Kidney epithelial cell (primary cell): ENCODE data around the gene CCDC157. TPM values are rescaled to one million over a fixed set of nuclear protein-coding genes. Genes with fewer than 3 reads are reported as not detected.
A peak's percentile ranks its signal among the peaks of the same experiment; 100 is the strongest.

ENCODE experiments used
- DNase-seq: peaks from one replicate; pipeline ENCODE4 v3.0.0-alpha.2; 2010; ENCODE audit warnings: low read depth
- H3K27me3 ChIP-seq: 2 replicates; pipeline ENCODE4 v1.6.0; 2011; ENCODE audit warnings: low read length; ENCODE audit not compliant: control insufficient read depth, insufficient read depth
- H3K36me3 ChIP-seq: 2 replicates; pipeline ENCODE4 v1.5.1; 2011; ENCODE audit warnings: low read length; ENCODE audit not compliant: control insufficient read depth, insufficient read depth
- H3K4me3 ChIP-seq: 2 replicates; pipeline ENCODE4 v1.5.1; 2011; ENCODE audit warnings: low read depth, mild to moderate bottlenecking, control low read depth, low read length
- total RNA-seq: library from RNA; depleted of rRNA; stranded (reverse); fragments of >200 nt; gene quantifications from 2 replicates; pipeline ENCODE4 v1.2.3, GENCODE V29; 2015
- TF ChIP-seq, protein P1 (sequence below): IDR thresholded peaks from 2 replicates; pipeline ENCODE4 v1.5.1; 2011; ENCODE audit warnings: mild to moderate bottlenecking, moderate library complexity, low read length, control low read depth, inconsistent platforms; ENCODE audit not compliant: insufficient read depth, poor library complexity, severe bottlenecking

The CCDC157 gene
- total RNA-seq, 1 donor from 2014 or later, result 14.6 TPM

DNA sequence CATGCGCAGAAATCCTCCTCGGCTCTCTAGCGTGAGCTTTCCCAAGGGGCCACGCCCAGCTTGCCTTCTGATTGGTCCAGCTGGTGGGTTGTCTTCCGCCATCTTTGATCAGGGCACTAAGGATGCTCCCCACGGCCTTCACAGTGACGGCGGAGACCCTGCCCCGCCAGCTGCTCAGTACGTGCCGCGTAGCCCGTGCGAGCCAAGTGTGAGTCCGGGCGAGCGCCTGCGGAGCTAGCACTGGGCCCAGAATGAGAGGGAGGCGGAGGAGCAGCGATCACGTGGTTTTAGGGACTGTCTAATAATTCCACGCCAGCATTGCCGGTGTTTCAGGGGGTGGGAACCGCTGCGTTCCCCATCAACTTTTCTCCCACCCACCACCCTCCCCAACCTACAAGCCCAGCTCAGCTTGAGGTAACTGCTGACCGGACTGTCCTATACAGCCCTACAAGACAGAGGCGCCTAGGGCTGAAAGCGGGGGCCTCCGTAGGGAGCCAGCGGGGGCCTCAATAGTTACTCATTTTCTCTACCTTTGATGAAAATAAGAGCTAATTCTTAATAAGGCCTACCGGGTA is 67.2 kb downstream of the CCDC157 start:
- peak overlapping the region; percentile 43 for H3K4me3 ChIP-seq
- TF ChIP-seq, protein P1, sequence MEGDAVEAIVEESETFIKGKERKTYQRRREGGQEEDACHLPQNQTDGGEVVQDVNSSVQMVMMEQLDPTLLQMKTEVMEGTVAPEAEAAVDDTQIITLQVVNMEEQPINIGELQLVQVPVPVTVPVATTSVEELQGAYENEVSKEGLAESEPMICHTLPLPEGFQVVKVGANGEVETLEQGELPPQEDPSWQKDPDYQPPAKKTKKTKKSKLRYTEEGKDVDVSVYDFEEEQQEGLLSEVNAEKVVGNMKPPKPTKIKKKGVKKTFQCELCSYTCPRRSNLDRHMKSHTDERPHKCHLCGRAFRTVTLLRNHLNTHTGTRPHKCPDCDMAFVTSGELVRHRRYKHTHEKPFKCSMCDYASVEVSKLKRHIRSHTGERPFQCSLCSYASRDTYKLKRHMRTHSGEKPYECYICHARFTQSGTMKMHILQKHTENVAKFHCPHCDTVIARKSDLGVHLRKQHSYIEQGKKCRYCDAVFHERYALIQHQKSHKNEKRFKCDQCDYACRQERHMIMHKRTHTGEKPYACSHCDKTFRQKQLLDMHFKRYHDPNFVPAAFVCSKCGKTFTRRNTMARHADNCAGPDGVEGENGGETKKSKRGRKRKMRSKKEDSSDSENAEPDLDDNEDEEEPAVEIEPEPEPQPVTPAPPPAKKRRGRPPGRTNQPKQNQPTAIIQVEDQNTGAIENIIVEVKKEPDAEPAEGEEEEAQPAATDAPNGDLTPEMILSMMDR, result no peak
- peaks cover 2% of the 10 kb centered on the region for H3K36me3 ChIP-seq
- peak; percentile 96 for DNase-seq
- H3K27me3 ChIP-seq, result no peaks in the 10 kb centered on the region

DNA sequence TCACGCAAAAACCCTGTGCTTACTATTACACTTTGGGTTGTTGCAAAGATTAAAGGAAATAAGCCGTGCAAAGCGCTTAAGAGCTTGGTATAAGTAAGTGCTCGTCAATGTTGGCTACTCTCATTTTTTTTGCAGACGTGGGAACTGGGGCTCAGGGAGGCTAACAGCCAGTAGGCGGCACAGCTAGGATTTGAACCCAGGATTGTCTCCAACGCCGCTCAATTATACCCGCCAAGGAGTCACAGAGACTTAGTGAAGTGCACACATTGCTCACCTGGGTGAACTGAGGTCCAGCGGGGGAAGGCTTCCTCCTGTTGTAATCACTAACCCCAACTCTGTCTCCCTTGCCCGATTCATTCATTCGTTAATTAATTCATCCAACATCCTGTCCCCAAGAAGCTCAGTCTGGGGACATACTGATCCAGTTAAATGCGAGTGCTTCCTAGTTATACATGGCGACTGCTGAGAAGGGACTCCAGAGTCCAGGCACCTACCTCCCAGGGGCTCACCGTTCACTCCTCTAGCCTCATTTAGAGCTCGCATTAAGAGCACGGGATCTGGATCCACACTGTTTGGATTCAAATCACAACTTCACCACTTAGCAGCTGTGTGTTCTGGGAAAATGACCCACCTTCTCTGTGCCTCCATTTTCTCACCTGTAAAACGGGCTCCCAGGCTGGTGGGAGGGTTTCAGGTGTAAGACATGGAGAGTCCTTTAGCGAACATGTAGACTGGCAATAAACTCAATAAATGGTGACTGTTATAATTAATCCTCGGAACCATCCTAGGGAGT is 67.9 kb downstream of the CCDC157 start:
- peaks cover 2% of the 10 kb centered on the region for H3K36me3 ChIP-seq
- H3K4me3 ChIP-seq, result peak overlapping the region; percentile 41
- no peaks in the 10 kb centered on the region for H3K27me3 ChIP-seq
- TF ChIP-seq, protein P1, result peak; percentile 14
- DNase-seq, result no peak

DNA sequence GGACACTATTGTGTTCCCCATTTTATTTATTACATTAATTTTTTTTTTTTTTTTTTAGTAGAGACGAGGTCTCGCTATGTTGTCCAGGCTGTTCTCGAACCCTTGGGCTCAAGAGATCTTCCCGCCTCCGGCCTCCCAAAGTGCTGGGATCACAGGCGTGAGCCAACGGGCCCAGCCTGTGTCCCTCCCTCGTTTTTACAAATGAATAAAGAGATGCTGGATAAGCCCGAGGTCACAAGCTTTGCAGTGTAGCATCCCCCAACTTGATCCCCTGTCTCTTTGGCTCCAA is 68.5 kb downstream of the CCDC157 start:
- no peaks in the 10 kb centered on the region for H3K27me3 ChIP-seq
- peak overlapping the region; percentile 60 for H3K4me3 ChIP-seq
- TF ChIP-seq, protein P1, result no peak
- peaks cover 2% of the 10 kb centered on the region for H3K36me3 ChIP-seq
- no peak for DNase-seq

DNA sequence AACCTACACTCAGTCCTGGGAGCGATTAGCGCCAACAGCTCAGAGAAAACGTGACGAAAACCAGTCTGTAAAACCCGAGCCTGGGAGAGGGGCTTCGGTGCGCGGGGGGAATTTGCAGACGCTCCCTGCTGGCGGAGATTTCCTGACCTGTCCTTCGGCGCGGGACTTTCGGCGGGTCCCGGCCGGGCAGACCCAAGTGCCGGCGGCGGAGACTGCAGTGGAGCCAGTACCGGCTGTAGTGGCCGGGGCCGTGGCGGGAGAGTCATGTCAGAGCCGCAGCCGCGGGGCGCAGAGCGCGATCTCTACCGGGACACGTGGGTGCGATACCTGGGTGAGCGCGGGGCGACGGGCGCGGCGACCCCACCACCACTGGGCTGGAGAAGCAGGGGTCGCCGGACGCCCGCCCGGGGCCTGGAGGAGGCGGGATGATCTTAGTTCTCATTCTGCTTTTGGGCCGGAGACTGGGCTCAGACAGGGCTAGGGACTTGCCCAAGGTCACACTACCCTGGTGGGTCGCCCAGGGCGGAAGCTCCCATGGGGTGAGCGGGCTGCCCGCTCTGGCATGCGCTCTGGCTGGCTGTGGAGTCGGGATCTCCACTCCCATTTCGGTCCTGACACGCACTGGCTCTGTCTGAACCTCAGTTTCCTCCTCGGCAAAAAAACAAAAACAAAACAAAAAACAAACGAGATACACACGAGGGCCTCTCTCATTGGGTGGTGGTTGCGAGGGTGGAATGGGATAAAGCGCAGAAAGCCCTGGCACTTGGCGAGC is 69.0 kb downstream of the CCDC157 start, which contains the start of gene MTFP1:
Gene MTFP1 (plus strand): TSS at position 153 of the 772 bp plus-strand sequence. CDS start 112 bp downstream, at position 265.
- Histone ChIP-seq H3K36me3 (peaks cover 2% of the 10 kb centered on the region), H3K4me3 (peak within 1 kb of the TSS; percentile 60), H3K27me3 (no peaks in the 10 kb centered on the region)
- TF ChIP-seq, protein P1, result no peak
- DNase-seq, result no peak

Other genes with a start within 250 kb of the CCDC157 start
- 108 and 112 TPM in 2 replicates for gene LIF, start 110.2 kb upstream of the CCDC157 start, total RNA-seq
- gene OSM, start 90.2 kb upstream of the CCDC157 start, total RNA-seq, result not detected in 2 replicates
- gene CASTOR1, start 67.5 kb upstream of the CCDC157 start, total RNA-seq, result 10.5 and 18.7 TPM in 2 replicates
- gene TBC1D10A, start 30.1 kb upstream of the CCDC157 start, total RNA-seq, result 21.6 and 23.9 TPM in 2 replicates
- 50.2 and 54.8 TPM in 2 replicates for gene SF3A1, start 113 bp upstream of the CCDC157 start, total RNA-seq
- 26.9 and 34.2 TPM in 2 replicates for gene RNF215, start 30.4 kb downstream of the CCDC157 start, total RNA-seq
- 31.7 and 36.0 TPM in 2 replicates for gene SEC14L2, start 40.0 kb downstream of the CCDC157 start, total RNA-seq
- 36.4 and 43.4 TPM in 2 replicates for gene MTFP1, start 68.8 kb downstream of the CCDC157 start, total RNA-seq
- gene SEC14L3, start 115.0 kb downstream of the CCDC157 start, total RNA-seq, result not detected in 2 replicates
- gene SEC14L4, start 148.7 kb downstream of the CCDC157 start, total RNA-seq, result 0.08 TPM in 1 of 2 replicates, not detected in the other
- gene SEC14L6, start 189.7 kb downstream of the CCDC157 start, total RNA-seq, result 3.7 and 5.8 TPM in 2 replicates
- gene GAL3ST1, start 217.7 kb downstream of the CCDC157 start, total RNA-seq, result 2.5 and 4.0 TPM in 2 replicates
- gene PES1, start 234.9 kb downstream of the CCDC157 start, total RNA-seq, result 93.9 and 99.0 TPM in 2 replicates